A549 (cell line): ENCODE data around the gene ZNF578.
"Not testable (repeated sequence)": the region's sequence is repeated elsewhere in the genome, so short reads cannot be mapped to it uniquely, and the experiment has no call there.

Source experiments
- CHD4 ChIP-seq: fragments of 200-600 bp; sonication (generic); IDR thresholded peaks from 2 replicates; pipeline ENCODE4 v1.6.1; 2016; ENCODE audit warnings: antibody characterized with exemption, mild to moderate bottlenecking, borderline replicate concordance
- EHMT2 ChIP-seq: fragments of 200-600 bp; sonication (generic); IDR thresholded peaks from 2 replicates; pipeline ENCODE4 v1.6.1; 2016; ENCODE audit warnings: antibody characterized with exemption, low read depth, mild to moderate bottlenecking, moderate library complexity
- EP300 ChIP-seq, 2 experiments: fragments of >200 bp; sonication (Bioruptor Twin); formaldehyde crosslinking; IDR thresholded peaks; 2 replicates in 1 of 2; 3 replicates in 1 of 2; pipeline ENCODE4 v1.6.1; 2016 to 2017
- JUN ChIP-seq, 2 experiments: fragments of >200 bp; sonication (Bioruptor Twin); formaldehyde crosslinking; IDR thresholded peaks; 2 replicates in 1 of 2; 3 replicates in 1 of 2; pipeline ENCODE4 v1.6.1; 2016 to 2017
- NFE2L2 ChIP-seq: fragments of 150-350 bp; conservative IDR thresholded peaks from 2 replicates; pipeline ENCODE4 v1.6.1; 2014; ENCODE audit warnings: low read length
- NR3C1 ChIP-seq: fragments of >200 bp; sonication (Bioruptor Twin); formaldehyde crosslinking; IDR thresholded peaks from 3 replicates; pipeline ENCODE4 v1.6.1; 2017
- PHF8 ChIP-seq: fragments of 200-600 bp; sonication (generic); IDR thresholded peaks from 2 replicates; pipeline ENCODE4 v1.6.1; 2016; ENCODE audit warnings: low read depth, mild to moderate bottlenecking, antibody characterized with exemption, moderate library complexity, borderline replicate concordance
- POLR2A ChIP-seq: IDR thresholded peaks from 2 replicates; pipeline ENCODE4 v1.6.1; 2012; ENCODE audit warnings: mild to moderate bottlenecking, low read length
- RCOR1 ChIP-seq: fragments of 150-350 bp; IDR thresholded peaks from 2 replicates; pipeline ENCODE4 v1.6.1; 2014; ENCODE audit warnings: antibody characterized with exemption, low read length, low read depth
- RFX5 ChIP-seq: fragments of 450-650 bp; IDR thresholded peaks from 2 replicates; pipeline ENCODE4 v1.7.1; 2014; ENCODE audit warnings: antibody characterized with exemption, mild to moderate bottlenecking, moderate library complexity
- ZC3H11A ChIP-seq: fragments of 450-650 bp; IDR thresholded peaks from 2 replicates; pipeline ENCODE4 v1.6.1; 2014; ENCODE audit warnings: antibody characterized with exemption, mild to moderate bottlenecking
- TF ChIP-seq, protein P1 (sequence below): IDR thresholded peaks from 2 replicates; pipeline ENCODE4 v1.6.1; 2012
- TF ChIP-seq, protein P2 (sequence below): fragments of >200 bp; sonication (Bioruptor Twin); formaldehyde crosslinking; IDR thresholded peaks from 3 replicates; pipeline ENCODE4 v1.5.1; 2016
- TF ChIP-seq, protein P3 (sequence below): fragments of 450-650 bp; IDR thresholded peaks from 2 replicates; pipeline ENCODE4 v1.6.1; 2014; ENCODE audit warnings: antibody characterized with exemption

DNA sequence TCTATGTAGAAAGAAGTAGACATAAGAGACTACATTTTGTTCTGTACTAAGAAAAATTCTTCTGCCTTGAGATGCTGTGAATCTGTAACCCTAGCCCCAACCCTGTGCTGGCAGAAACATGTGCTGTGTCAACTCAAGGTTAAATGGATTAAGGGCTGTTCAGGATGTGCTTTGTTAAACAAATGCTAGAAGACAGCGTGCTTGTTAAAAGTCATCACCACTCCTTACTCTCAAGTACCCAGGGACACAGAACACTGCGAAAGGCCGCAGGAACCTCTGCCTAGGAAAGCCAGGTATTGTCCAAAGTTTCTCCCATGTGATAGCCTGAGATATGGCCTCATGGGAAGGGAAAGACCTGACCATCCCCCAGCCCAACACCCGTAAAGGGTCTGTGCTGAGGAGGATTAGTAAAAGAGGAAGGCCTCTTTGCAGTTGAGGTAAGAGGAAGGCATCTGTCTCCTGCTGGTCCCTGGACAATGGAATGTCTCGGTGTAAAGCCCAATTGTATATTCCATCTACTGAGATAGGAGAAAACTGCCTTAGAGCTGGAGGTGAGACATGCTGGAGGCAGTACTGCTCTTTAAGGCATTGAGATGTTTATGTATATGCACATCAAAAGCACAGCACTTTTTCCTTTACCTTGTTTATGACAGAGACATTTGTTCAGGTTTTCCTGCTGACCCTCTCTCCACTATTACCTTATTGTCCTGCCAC is 105.5 kb downstream of the ZNF578 start:
- TF ChIP-seq, protein P1, sequence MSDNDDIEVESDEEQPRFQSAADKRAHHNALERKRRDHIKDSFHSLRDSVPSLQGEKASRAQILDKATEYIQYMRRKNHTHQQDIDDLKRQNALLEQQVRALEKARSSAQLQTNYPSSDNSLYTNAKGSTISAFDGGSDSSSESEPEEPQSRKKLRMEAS = not testable (repeated sequence)
- TF ChIP-seq, protein P2, sequence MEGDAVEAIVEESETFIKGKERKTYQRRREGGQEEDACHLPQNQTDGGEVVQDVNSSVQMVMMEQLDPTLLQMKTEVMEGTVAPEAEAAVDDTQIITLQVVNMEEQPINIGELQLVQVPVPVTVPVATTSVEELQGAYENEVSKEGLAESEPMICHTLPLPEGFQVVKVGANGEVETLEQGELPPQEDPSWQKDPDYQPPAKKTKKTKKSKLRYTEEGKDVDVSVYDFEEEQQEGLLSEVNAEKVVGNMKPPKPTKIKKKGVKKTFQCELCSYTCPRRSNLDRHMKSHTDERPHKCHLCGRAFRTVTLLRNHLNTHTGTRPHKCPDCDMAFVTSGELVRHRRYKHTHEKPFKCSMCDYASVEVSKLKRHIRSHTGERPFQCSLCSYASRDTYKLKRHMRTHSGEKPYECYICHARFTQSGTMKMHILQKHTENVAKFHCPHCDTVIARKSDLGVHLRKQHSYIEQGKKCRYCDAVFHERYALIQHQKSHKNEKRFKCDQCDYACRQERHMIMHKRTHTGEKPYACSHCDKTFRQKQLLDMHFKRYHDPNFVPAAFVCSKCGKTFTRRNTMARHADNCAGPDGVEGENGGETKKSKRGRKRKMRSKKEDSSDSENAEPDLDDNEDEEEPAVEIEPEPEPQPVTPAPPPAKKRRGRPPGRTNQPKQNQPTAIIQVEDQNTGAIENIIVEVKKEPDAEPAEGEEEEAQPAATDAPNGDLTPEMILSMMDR = not testable (repeated sequence)
- not testable (repeated sequence) for TF ChIP-seq EP300 (IDR thresholded peaks at IDR 0.05); CHD4; POLR2A; EHMT2; ZC3H11A; RCOR1; NFE2L2; PHF8; JUN (IDR thresholded peaks at IDR 0.05); RFX5; NR3C1
- TF ChIP-seq, protein P3, sequence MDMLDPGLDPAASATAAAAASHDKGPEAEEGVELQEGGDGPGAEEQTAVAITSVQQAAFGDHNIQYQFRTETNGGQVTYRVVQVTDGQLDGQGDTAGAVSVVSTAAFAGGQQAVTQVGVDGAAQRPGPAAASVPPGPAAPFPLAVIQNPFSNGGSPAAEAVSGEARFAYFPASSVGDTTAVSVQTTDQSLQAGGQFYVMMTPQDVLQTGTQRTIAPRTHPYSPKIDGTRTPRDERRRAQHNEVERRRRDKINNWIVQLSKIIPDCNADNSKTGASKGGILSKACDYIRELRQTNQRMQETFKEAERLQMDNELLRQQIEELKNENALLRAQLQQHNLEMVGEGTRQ = not testable (repeated sequence)
